GM23338 (cell line): ENCODE results near the gene OAS1. TPM values are rescaled to one million over a fixed set of nuclear protein-coding genes. Genes with fewer than 3 reads are reported as not detected.

Experiments used
- ATAC-seq: fragments of 200-7000 bp; cut with Tn5 transposase; 3 replicates; pipeline ENCODE4 v1.9.1; 2020
- DNase-seq: peaks from one replicate; pipeline ENCODE4 v3.0.0-alpha.2; 2015; ENCODE audit warnings: low spot score
- H2AFZ ChIP-seq: fragments of 200-600 bp; sonication (generic); 2 replicates; pipeline ENCODE4 v1.8.0; 2016; ENCODE audit warnings: antibody characterized with exemption, mild to moderate bottlenecking, moderate library complexity
- H3F3A ChIP-seq: fragments of 200-600 bp; sonication (generic); replicated peaks from 2 replicates; pipeline ENCODE4 v1.8.0; 2017; ENCODE audit warnings: antibody characterized with exemption, mixed run types, low read depth
- H3K27ac ChIP-seq: fragments of 200-600 bp; sonication (generic); 2 replicates; pipeline ENCODE4 v1.6.1; 2016; ENCODE audit warnings: low read depth
- H3K27me3 ChIP-seq: fragments of 200-600 bp; sonication (generic); 2 replicates; pipeline ENCODE4 v1.8.0; 2016; ENCODE audit warnings: mild to moderate bottlenecking, mixed run types, moderate library complexity; ENCODE audit not compliant: insufficient read depth
- H3K36me3 ChIP-seq: fragments of 200-600 bp; sonication (generic); 2 replicates; pipeline ENCODE4 v1.8.0; 2016; ENCODE audit warnings: mild to moderate bottlenecking; ENCODE audit not compliant: insufficient read depth
- H3K4me1 ChIP-seq: fragments of 200-600 bp; sonication (generic); 2 replicates; pipeline ENCODE4 v1.8.0; 2016; ENCODE audit warnings: mild to moderate bottlenecking, moderate library complexity; ENCODE audit not compliant: insufficient read depth
- H3K4me2 ChIP-seq: fragments of 200-600 bp; sonication (generic); 2 replicates; pipeline ENCODE4 v1.7.1; 2017; ENCODE audit warnings: mixed run types
- H3K4me3 ChIP-seq: fragments of 200-600 bp; sonication (generic); 2 replicates; pipeline ENCODE4 v1.6.1; 2016; ENCODE audit warnings: mixed run types
- H3K79me2 ChIP-seq: fragments of 200-600 bp; sonication (generic); replicated peaks from 2 replicates; pipeline ENCODE4 v1.8.0; 2017; ENCODE audit warnings: mild to moderate bottlenecking; ENCODE audit not compliant: insufficient read depth
- H3K9me2 ChIP-seq: fragments of 200-600 bp; sonication (generic); 2 replicates; pipeline ENCODE4 v1.8.0; 2017; ENCODE audit not compliant: insufficient read depth
- H4K20me1 ChIP-seq: fragments of 200-600 bp; sonication (generic); replicated peaks from 2 replicates; pipeline ENCODE4 v1.8.0; 2017; ENCODE audit warnings: mild to moderate bottlenecking; ENCODE audit not compliant: insufficient read depth
- H3K27ac Mint-ChIP-seq: 2 replicates; pipeline ENCODE4 v1.8.0; 2020; ENCODE audit warnings: inconsistent platforms, mild to moderate bottlenecking, moderate library complexity, mixed read lengths
- H3K27me3 Mint-ChIP-seq: 3 replicates; pipeline ENCODE4 v1.8.0; 2022; ENCODE audit warnings: low read depth, mild to moderate bottlenecking, moderate library complexity, mixed read lengths, inconsistent platforms; ENCODE audit not compliant: insufficient read depth, poor library complexity
- H3K36me3 Mint-ChIP-seq: 3 replicates; pipeline ENCODE4 v1.8.0; 2021; ENCODE audit warnings: low read depth, mild to moderate bottlenecking, inconsistent platforms, moderate library complexity, mixed read lengths
- H3K4me1 Mint-ChIP-seq: 3 replicates; pipeline ENCODE4 v1.8.0; 2020; ENCODE audit warnings: mild to moderate bottlenecking, inconsistent platforms, mixed read lengths
- H3K4me3 Mint-ChIP-seq: 3 replicates; pipeline ENCODE4 v1.8.0; 2021; ENCODE audit warnings: moderate library complexity, mild to moderate bottlenecking, inconsistent platforms, mixed read lengths
- H3K9me3 Mint-ChIP-seq: 3 replicates; pipeline ENCODE4 v1.8.0; 2020; ENCODE audit warnings: moderate library complexity, mild to moderate bottlenecking, inconsistent platforms, mixed read lengths
- CREB1 ChIP-seq: fragments of 250-450 bp; sonication (Bioruptor Pico); IDR thresholded peaks from 2 replicates; pipeline ENCODE4 v1.5.0; 2020; ENCODE audit warnings: low read depth, mild to moderate bottlenecking, moderate library complexity
- EZH2 ChIP-seq: fragments of 200-600 bp; sonication (generic); IDR thresholded peaks from one replicate; pipeline ENCODE4 v1.8.0; 2017; ENCODE audit warnings: antibody characterized with exemption, mild to moderate bottlenecking, low read depth; ENCODE audit not compliant: unreplicated experiment
- EZH2phosphoT487 ChIP-seq: fragments of 200-600 bp; sonication (generic); IDR thresholded peaks from one replicate; pipeline ENCODE4 v1.8.1; 2018; ENCODE audit warnings: antibody characterized with exemption; ENCODE audit not compliant: unreplicated experiment
- JUNB ChIP-seq: IDR thresholded peaks from one replicate; pipeline ENCODE4 v1.6.1; 2016; ENCODE audit warnings: antibody characterized with exemption; ENCODE audit not compliant: unreplicated experiment
- NANOG ChIP-seq: IDR thresholded peaks from 2 replicates; pipeline ENCODE4 v1.6.1; 2016; ENCODE audit warnings: antibody characterized with exemption, borderline replicate concordance
- POLR2AphosphoS5 ChIP-seq: IDR thresholded peaks from 2 replicates; pipeline ENCODE4 v1.6.1; 2016; ENCODE audit warnings: antibody characterized with exemption, low read depth
- STAT1 ChIP-seq: IDR thresholded peaks from one replicate; pipeline ENCODE4 v1.6.1; 2016; ENCODE audit warnings: antibody characterized with exemption; ENCODE audit not compliant: unreplicated experiment
- ZNF114 ChIP-seq: fragments of 250-450 bp; sonication (Bioruptor Pico); IDR thresholded peaks from 2 replicates; pipeline ENCODE4 v1.5.0; 2020; ENCODE audit warnings: mild to moderate bottlenecking, moderate library complexity
- ZNF331 ChIP-seq: fragments of 250-450 bp; sonication (Bioruptor Pico); IDR thresholded peaks from 2 replicates; pipeline ENCODE4 v1.5.0; 2020; ENCODE audit warnings: low read depth, mild to moderate bottlenecking, moderate library complexity
- polyA plus RNA-seq: library from polyadenylated mRNA; unstranded; fragments of >200 nt; fragmentation: Nextera tagmentation; extraction: Ambion mirVana; gene quantifications from 2 replicates; pipeline ENCODE4 v1.2.1, GENCODE V29; 2016
- total RNA-seq: library from RNA; depleted of rRNA; stranded (reverse); fragments of >200 nt; shearing (Covaris generic); gene quantifications from 2 replicates; pipeline ENCODE4 v1.2.3, GENCODE V29; 2014
- TF ChIP-seq, protein P1 (sequence below): fragments of 250-450 bp; sonication (Bioruptor Pico); IDR thresholded peaks from 2 replicates; pipeline ENCODE4 v1.5.0; 2020; ENCODE audit warnings: mild to moderate bottlenecking, moderate library complexity
- TF ChIP-seq, protein P2 (sequence below): IDR thresholded peaks from one replicate; pipeline ENCODE4 v1.6.1; 2018; ENCODE audit warnings: antibody characterized with exemption; ENCODE audit not compliant: unreplicated experiment
- TF ChIP-seq, protein P3 (sequence below), 2 experiments: fragments of 200-600 bp in 1 of 2; sonication (generic) in 1 of 2; conservative IDR thresholded peaks; 2 replicates each; pipeline versions ENCODE4 v1.5.1 to v1.6.1; 2016 to 2017; ENCODE audit warnings: antibody characterized with exemption in 2 of 2, low read depth in 2 of 2, mild to moderate bottlenecking in 2 of 2, moderate library complexity in 1 of 2
- TF ChIP-seq, protein P4 (sequence below): IDR thresholded peaks from 2 replicates; pipeline ENCODE4 v1.6.1; 2016; ENCODE audit warnings: antibody characterized with exemption

OAS1 gene
- total and polyA plus RNA-seq, 2 experiments from 2014 or later = not detected

DNA sequence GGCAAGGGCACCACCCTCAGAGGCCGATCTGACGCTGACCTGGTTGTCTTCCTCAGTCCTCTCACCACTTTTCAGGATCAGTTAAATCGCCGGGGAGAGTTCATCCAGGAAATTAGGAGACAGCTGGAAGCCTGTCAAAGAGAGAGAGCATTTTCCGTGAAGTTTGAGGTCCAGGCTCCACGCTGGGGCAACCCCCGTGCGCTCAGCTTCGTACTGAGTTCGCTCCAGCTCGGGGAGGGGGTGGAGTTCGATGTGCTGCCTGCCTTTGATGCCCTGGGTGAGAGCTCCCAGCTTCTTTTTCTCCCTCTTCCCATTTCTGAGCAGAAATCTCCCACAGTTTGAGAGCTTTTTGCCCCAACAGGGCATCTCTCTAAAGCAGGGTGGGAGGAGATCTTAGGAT, 1.8 kb downstream of the OAS1 start:
- Histone ChIP-seq H2AFZ (no peak overlapping the region), H3K4me3 (no peak overlapping the region), H3K79me2 (no peaks in the 10 kb centered on the region), H3K4me1 (no peaks in the 10 kb centered on the region), H3K9me2 (no peaks in the 10 kb centered on the region), H3K27ac (no peak overlapping the region), H3K4me2 (no peak overlapping the region), H3K36me3 (no peaks in the 10 kb centered on the region), H3F3A (no peaks in the 10 kb centered on the region), H4K20me1 (no peaks in the 10 kb centered on the region), H3K27me3 (no peaks in the 10 kb centered on the region)
- Mint-ChIP-seq H3K9me3 (peaks cover 39% of the 10 kb centered on the region), H3K27me3 (peaks cover 9% of the 10 kb centered on the region), H3K4me1 (peaks cover 5% of the 10 kb centered on the region; the same call in 2 of the 3 replicates), H3K4me3 (no peak overlapping the region), H3K27ac (no peak overlapping the region), H3K36me3 (peaks cover 16% of the 10 kb centered on the region)
- no peak for DNase-seq
- TF ChIP-seq EZH2 (no peak), STAT1 (no peak), JUNB (no peak), ZNF114 (CRISPR knock-in tag) (no peak), NANOG (no peak), ZNF331 (CRISPR knock-in tag) (no peak), POLR2AphosphoS5 (no peak), EZH2phosphoT487 (no peak), CREB1 (CRISPR knock-in tag) (no peak)
- TF ChIP-seq, protein P1, sequence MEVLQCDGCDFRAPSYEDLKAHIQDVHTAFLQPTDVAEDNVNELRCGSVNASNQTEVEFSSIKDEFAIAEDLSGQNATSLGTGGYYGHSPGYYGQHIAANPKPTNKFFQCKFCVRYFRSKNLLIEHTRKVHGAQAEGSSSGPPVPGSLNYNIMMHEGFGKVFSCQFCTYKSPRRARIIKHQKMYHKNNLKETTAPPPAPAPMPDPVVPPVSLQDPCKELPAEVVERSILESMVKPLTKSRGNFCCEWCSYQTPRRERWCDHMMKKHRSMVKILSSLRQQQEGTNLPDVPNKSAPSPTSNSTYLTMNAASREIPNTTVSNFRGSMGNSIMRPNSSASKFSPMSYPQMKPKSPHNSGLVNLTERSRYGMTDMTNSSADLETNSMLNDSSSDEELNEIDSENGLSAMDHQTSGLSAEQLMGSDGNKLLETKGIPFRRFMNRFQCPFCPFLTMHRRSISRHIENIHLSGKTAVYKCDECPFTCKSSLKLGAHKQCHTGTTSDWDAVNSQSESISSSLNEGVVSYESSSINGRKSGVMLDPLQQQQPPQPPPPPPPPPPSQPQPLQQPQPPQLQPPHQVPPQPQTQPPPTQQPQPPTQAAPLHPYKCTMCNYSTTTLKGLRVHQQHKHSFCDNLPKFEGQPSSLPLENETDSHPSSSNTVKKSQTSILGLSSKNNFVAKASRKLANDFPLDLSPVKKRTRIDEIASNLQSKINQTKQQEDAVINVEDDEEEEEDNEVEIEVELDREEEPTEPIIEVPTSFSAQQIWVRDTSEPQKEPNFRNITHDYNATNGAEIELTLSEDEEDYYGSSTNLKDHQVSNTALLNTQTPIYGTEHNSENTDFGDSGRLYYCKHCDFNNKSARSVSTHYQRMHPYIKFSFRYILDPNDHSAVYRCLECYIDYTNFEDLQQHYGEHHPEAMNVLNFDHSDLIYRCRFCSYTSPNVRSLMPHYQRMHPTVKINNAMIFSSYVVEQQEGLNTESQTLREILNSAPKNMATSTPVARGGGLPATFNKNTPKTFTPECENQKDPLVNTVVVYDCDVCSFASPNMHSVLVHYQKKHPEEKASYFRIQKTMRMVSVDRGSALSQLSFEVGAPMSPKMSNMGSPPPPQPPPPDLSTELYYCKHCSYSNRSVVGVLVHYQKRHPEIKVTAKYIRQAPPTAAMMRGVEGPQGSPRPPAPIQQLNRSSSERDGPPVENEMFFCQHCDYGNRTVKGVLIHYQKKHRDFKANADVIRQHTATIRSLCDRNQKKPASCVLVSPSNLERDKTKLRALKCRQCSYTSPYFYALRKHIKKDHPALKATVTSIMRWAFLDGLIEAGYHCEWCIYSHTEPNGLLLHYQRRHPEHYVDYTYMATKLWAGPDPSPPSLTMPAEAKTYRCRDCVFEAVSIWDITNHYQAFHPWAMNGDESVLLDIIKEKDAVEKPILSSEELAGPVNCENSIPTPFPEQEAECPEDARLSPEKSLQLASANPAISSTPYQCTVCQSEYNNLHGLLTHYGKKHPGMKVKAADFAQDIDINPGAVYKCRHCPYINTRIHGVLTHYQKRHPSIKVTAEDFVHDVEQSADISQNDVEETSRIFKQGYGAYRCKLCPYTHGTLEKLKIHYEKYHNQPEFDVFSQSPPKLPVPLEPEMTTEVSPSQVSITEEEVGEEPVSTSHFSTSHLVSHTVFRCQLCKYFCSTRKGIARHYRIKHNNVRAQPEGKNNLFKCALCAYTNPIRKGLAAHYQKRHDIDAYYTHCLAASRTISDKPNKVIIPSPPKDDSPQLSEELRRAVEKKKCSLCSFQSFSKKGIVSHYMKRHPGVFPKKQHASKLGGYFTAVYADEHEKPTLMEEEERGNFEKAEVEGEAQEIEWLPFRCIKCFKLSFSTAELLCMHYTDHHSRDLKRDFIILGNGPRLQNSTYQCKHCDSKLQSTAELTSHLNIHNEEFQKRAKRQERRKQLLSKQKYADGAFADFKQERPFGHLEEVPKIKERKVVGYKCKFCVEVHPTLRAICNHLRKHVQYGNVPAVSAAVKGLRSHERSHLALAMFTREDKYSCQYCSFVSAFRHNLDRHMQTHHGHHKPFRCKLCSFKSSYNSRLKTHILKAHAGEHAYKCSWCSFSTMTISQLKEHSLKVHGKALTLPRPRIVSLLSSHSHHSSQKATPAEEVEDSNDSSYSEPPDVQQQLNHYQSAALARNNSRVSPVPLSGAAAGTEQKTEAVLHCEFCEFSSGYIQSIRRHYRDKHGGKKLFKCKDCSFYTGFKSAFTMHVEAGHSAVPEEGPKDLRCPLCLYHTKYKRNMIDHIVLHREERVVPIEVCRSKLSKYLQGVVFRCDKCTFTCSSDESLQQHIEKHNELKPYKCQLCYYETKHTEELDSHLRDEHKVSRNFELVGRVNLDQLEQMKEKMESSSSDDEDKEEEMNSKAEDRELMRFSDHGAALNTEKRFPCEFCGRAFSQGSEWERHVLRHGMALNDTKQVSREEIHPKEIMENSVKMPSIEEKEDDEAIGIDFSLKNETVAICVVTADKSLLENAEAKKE = no peak
- TF ChIP-seq, protein P2, sequence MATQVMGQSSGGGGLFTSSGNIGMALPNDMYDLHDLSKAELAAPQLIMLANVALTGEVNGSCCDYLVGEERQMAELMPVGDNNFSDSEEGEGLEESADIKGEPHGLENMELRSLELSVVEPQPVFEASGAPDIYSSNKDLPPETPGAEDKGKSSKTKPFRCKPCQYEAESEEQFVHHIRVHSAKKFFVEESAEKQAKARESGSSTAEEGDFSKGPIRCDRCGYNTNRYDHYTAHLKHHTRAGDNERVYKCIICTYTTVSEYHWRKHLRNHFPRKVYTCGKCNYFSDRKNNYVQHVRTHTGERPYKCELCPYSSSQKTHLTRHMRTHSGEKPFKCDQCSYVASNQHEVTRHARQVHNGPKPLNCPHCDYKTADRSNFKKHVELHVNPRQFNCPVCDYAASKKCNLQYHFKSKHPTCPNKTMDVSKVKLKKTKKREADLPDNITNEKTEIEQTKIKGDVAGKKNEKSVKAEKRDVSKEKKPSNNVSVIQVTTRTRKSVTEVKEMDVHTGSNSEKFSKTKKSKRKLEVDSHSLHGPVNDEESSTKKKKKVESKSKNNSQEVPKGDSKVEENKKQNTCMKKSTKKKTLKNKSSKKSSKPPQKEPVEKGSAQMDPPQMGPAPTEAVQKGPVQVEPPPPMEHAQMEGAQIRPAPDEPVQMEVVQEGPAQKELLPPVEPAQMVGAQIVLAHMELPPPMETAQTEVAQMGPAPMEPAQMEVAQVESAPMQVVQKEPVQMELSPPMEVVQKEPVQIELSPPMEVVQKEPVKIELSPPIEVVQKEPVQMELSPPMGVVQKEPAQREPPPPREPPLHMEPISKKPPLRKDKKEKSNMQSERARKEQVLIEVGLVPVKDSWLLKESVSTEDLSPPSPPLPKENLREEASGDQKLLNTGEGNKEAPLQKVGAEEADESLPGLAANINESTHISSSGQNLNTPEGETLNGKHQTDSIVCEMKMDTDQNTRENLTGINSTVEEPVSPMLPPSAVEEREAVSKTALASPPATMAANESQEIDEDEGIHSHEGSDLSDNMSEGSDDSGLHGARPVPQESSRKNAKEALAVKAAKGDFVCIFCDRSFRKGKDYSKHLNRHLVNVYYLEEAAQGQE = no peak
- TF ChIP-seq, protein P3, sequence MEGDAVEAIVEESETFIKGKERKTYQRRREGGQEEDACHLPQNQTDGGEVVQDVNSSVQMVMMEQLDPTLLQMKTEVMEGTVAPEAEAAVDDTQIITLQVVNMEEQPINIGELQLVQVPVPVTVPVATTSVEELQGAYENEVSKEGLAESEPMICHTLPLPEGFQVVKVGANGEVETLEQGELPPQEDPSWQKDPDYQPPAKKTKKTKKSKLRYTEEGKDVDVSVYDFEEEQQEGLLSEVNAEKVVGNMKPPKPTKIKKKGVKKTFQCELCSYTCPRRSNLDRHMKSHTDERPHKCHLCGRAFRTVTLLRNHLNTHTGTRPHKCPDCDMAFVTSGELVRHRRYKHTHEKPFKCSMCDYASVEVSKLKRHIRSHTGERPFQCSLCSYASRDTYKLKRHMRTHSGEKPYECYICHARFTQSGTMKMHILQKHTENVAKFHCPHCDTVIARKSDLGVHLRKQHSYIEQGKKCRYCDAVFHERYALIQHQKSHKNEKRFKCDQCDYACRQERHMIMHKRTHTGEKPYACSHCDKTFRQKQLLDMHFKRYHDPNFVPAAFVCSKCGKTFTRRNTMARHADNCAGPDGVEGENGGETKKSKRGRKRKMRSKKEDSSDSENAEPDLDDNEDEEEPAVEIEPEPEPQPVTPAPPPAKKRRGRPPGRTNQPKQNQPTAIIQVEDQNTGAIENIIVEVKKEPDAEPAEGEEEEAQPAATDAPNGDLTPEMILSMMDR (conservative IDR thresholded peaks at IDR 0.05; ENCODE audit: low read depth in 2 of 2) = no peak
- TF ChIP-seq, protein P4, sequence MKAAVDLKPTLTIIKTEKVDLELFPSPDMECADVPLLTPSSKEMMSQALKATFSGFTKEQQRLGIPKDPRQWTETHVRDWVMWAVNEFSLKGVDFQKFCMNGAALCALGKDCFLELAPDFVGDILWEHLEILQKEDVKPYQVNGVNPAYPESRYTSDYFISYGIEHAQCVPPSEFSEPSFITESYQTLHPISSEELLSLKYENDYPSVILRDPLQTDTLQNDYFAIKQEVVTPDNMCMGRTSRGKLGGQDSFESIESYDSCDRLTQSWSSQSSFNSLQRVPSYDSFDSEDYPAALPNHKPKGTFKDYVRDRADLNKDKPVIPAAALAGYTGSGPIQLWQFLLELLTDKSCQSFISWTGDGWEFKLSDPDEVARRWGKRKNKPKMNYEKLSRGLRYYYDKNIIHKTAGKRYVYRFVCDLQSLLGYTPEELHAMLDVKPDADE = no peak
- ATAC-seq = no peak
